Neural progenitor cell (in vitro differentiated cells): Measurements from ENCODE around the gene NUTF2. TPM values are rescaled to one million over a fixed set of nuclear protein-coding genes. Genes with fewer than 3 reads are reported as not detected.
"Not testable (repeated sequence)": the region's sequence is repeated elsewhere in the genome, so short reads cannot be mapped to it uniquely, and the experiment has no call there.

Source experiments
- DNase-seq: peaks from one replicate; pipeline ENCODE4 v3.0.0-alpha.2; 2016; ENCODE audit warnings: low spot score
- H2AFZ ChIP-seq: fragments of 200-600 bp; sonication (generic); replicated peaks from 2 replicates; pipeline ENCODE4 v1.6.1; 2016; ENCODE audit warnings: antibody characterized with exemption
- H3F3A ChIP-seq: fragments of 200-600 bp; sonication (generic); 2 replicates; pipeline ENCODE4 v1.6.1; 2016; ENCODE audit warnings: antibody characterized with exemption, low read depth
- H3K27ac ChIP-seq: fragments of 200-600 bp; sonication (generic); 2 replicates; pipeline ENCODE4 v1.5.1; 2016; ENCODE audit warnings: mild to moderate bottlenecking
- H3K27me3 ChIP-seq: fragments of 200-600 bp; sonication (generic); 2 replicates; pipeline ENCODE4 v1.6.1; 2016; ENCODE audit warnings: mild to moderate bottlenecking, moderate library complexity
- H3K36me3 ChIP-seq: fragments of 200-600 bp; sonication (generic); 2 replicates; pipeline ENCODE4 v1.5.1; 2016
- H3K4me1 ChIP-seq: fragments of 200-600 bp; sonication (generic); 2 replicates; pipeline ENCODE4 v1.6.1; 2016; ENCODE audit warnings: mixed run types
- H3K4me2 ChIP-seq: fragments of 200-600 bp; sonication (generic); 2 replicates; pipeline ENCODE4 v1.6.1; 2016
- H3K4me3 ChIP-seq: fragments of 200-600 bp; sonication (generic); 2 replicates; pipeline ENCODE4 v1.5.1; 2016
- H3K79me2 ChIP-seq: fragments of 200-600 bp; sonication (generic); 2 replicates; pipeline ENCODE4 v1.6.1; 2016; ENCODE audit warnings: low read depth
- H3K9ac ChIP-seq: fragments of 200-600 bp; sonication (generic); 2 replicates; pipeline ENCODE4 v1.6.1; 2016
- H3K9me3 ChIP-seq: fragments of 200-600 bp; sonication (generic); 2 replicates; pipeline ENCODE4 v1.5.1; 2016; ENCODE audit warnings: low read depth
- H4K20me1 ChIP-seq: fragments of 200-600 bp; sonication (generic); 2 replicates; pipeline ENCODE4 v1.6.1; 2016; ENCODE audit warnings: low read depth
- H3K27ac Mint-ChIP-seq: 3 replicates; pipeline ENCODE4 v1.8.0; 2021; ENCODE audit warnings: mixed read lengths
- H3K27me3 Mint-ChIP-seq: 2 replicates; pipeline ENCODE4 v1.8.0; 2022; ENCODE audit warnings: low read depth, mild to moderate bottlenecking, inconsistent platforms, moderate library complexity, mixed read lengths; ENCODE audit not compliant: insufficient read depth
- H3K36me3 Mint-ChIP-seq: 3 replicates; pipeline ENCODE4 v1.8.0; 2021; ENCODE audit warnings: mixed read lengths
- H3K4me1 Mint-ChIP-seq: 3 replicates; pipeline ENCODE4 v1.8.0; 2021; ENCODE audit warnings: mixed read lengths
- H3K4me3 Mint-ChIP-seq: 3 replicates; pipeline ENCODE4 v1.8.0; 2021; ENCODE audit warnings: mild to moderate bottlenecking, moderate library complexity, mixed read lengths
- H3K9me3 Mint-ChIP-seq: 3 replicates; pipeline ENCODE4 v1.8.0; 2020; ENCODE audit warnings: mixed read lengths
- EZH2 ChIP-seq: fragments of 200-600 bp; sonication (generic); IDR thresholded peaks from 2 replicates; pipeline ENCODE4 v1.6.1; 2017; ENCODE audit warnings: antibody characterized with exemption, mild to moderate bottlenecking, moderate library complexity
- EZH2phosphoT487 ChIP-seq: fragments of 200-600 bp; sonication (generic); IDR thresholded peaks from 2 replicates; pipeline ENCODE4 v1.6.1; 2017; ENCODE audit warnings: antibody characterized with exemption
- total RNA-seq: library from RNA; depleted of rRNA; stranded (reverse); fragments of >200 nt; gene quantifications from 2 replicates; pipeline ENCODE4 v1.2.3, GENCODE V29; 2015; ENCODE audit warnings: low replicate concordance
- TF ChIP-seq, protein P1 (sequence below): fragments of 200-600 bp; sonication (generic); IDR thresholded peaks from 2 replicates; pipeline ENCODE4 v1.5.1; 2017; ENCODE audit warnings: antibody characterized with exemption, mild to moderate bottlenecking

NUTF2 gene
- total RNA-seq, 1 donor from 2014 or later = 133 TPM

DNA sequence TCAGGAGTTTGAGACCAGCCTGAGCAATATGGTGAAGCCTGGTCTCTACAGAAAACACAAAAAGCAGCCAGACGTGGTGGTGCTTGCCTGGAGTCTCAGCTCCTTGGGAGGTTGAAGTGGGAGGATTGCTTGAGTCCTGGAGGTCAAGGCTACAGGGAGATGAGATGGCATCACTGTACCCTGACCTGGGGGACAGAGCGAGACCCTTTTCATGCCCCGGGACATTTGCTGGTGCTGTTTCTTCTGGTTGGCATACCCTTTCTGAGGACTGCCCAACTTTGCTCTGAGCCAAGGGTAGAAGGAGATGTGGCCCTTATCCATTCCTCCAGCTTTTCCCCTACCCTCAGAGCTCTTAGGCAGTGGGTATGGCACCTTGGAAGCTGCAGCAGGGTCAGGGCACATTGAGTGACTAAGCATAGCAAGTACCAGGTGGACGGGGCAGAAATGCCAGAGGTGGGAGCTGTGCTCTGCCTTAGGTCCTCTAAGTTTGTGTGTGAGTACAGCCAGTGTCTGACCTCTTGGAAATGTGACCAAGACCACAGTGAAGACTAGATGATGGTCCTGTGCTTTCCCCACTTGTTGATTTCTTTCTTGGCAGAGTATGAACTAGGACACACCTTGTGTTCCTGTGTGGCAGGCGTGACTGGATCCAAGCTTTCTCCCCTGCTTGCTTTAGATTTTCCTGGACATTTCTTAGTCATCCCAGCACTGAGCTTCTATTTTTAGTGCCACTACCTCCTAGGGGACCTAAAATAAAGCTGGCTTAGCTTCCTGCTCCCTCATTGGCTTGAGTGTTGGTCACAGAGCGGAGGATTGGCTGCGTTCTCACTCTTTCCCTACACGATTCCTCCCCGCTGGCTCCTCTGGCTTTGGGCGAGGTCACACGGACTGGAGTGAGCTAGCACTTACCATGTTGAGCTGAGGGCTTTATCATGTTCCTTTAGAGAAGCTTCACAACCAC, 16.2 kb downstream of the NUTF2 start:
- peak overlapping the region; percentile 50 for H3K27ac Mint-ChIP-seq
- Histone ChIP-seq H3K36me3 (no peaks in the 10 kb centered on the region), H3K4me2 (no peak overlapping the region), H3F3A (peaks cover 8% of the 10 kb centered on the region), H2AFZ (no peak overlapping the region), H3K9ac (no peak overlapping the region), H3K4me3 (no peak overlapping the region), H3K9me3 (no peaks in the 10 kb centered on the region), H4K20me1 (peaks cover 80% of the 10 kb centered on the region), H3K27me3 (no peaks in the 10 kb centered on the region), H3K27ac (no peak overlapping the region), H3K79me2 (peaks cover 97% of the 10 kb centered on the region), H3K4me1 (peaks cover 8% of the 10 kb centered on the region)
- H3K27me3 Mint-ChIP-seq = peaks cover 7% of the 10 kb centered on the region
- peaks cover 23% of the 10 kb centered on the region for H3K36me3 Mint-ChIP-seq
- no peak for DNase-seq
- peak overlapping the region; percentile 19 for H3K4me3 Mint-ChIP-seq
- H3K9me3 Mint-ChIP-seq = no peaks in the 10 kb centered on the region
- no peak for TF ChIP-seq EZH2phosphoT487
- no peak for TF ChIP-seq EZH2
- H3K4me1 Mint-ChIP-seq = peaks cover 13% of the 10 kb centered on the region

DNA sequence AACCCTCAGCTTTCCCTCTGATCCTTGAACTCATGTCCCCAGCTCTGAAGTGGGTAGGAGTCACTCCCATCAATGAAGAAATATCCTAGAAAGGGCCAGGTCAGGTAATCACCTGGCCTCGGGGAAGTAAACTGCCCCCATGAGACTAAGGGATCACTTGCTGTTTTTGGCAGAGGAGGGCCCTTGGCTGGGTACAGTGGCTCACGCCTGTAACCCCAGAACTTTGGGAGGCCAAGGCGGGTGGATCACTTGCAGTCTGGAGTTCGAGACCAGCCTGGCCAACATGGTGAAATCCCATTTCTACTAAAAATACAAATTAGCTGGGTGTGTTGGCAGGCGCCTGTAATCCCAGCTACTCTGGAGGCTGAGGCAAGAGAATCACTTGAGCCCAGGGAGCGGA, 17.3 kb downstream of the NUTF2 start:
- not testable (repeated sequence) for H3K4me3 Mint-ChIP-seq, H3K27ac Mint-ChIP-seq, DNase-seq, H3K4me3 ChIP-seq, H3K9me3 Mint-ChIP-seq, H3F3A ChIP-seq, H3K9me3 ChIP-seq, H3K27ac ChIP-seq, H3K9ac ChIP-seq, H3K36me3 ChIP-seq, H3K4me2 ChIP-seq, H3K27me3 ChIP-seq, H3K27me3 Mint-ChIP-seq, H2AFZ ChIP-seq, H3K4me1 ChIP-seq
- Histone ChIP-seq H3K79me2 (peaks cover 85% of the 10 kb centered on the region), H4K20me1 (peaks cover 69% of the 10 kb centered on the region)
- peaks cover 22% of the 10 kb centered on the region for H3K36me3 Mint-ChIP-seq
- peaks cover 13% of the 10 kb centered on the region for H3K4me1 Mint-ChIP-seq

DNA sequence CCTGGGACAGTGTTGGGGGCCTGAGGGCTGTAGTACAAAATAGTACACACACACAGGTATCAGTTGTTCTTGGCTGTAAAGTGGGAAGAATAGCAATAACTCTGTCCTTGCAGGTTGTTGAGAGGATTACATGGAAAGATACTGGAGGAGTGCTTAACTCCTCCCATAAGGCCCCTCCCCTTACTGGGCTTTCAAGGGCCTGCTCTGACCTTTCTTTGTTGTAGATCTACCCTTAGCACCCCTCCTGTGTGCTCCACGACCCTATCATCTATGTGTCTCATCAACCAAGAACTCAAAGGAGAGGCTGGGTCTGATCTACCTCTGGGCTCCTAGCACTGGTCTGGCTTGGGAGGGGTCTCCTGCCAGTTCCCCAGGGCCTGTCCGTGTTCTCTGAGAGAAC, 17.9 kb downstream of the NUTF2 start:
- TF ChIP-seq EZH2phosphoT487 (no peak), EZH2 (no peak)
- TF ChIP-seq, protein P1, sequence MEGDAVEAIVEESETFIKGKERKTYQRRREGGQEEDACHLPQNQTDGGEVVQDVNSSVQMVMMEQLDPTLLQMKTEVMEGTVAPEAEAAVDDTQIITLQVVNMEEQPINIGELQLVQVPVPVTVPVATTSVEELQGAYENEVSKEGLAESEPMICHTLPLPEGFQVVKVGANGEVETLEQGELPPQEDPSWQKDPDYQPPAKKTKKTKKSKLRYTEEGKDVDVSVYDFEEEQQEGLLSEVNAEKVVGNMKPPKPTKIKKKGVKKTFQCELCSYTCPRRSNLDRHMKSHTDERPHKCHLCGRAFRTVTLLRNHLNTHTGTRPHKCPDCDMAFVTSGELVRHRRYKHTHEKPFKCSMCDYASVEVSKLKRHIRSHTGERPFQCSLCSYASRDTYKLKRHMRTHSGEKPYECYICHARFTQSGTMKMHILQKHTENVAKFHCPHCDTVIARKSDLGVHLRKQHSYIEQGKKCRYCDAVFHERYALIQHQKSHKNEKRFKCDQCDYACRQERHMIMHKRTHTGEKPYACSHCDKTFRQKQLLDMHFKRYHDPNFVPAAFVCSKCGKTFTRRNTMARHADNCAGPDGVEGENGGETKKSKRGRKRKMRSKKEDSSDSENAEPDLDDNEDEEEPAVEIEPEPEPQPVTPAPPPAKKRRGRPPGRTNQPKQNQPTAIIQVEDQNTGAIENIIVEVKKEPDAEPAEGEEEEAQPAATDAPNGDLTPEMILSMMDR = no peak
- no peaks in the 10 kb centered on the region for H3K36me3 ChIP-seq
- peaks cover 13% of the 10 kb centered on the region for H3K4me1 Mint-ChIP-seq
- peak; percentile 16 for DNase-seq
- no peak overlapping the region for H3K4me3 Mint-ChIP-seq
- H3K4me1 ChIP-seq = peaks cover 8% of the 10 kb centered on the region
- no peak overlapping the region for H3K27ac ChIP-seq
- no peaks in the 10 kb centered on the region for H3K9me3 Mint-ChIP-seq
- H2AFZ ChIP-seq = no peak overlapping the region
- H3F3A ChIP-seq = peaks cover 9% of the 10 kb centered on the region
- H3K9me3 ChIP-seq = no peaks in the 10 kb centered on the region
- peaks cover 22% of the 10 kb centered on the region for H3K36me3 Mint-ChIP-seq
- H3K4me2 ChIP-seq = peak overlapping the region; percentile 3
- H3K4me3 ChIP-seq = no peak overlapping the region
- H3K79me2 ChIP-seq = peaks cover 80% of the 10 kb centered on the region
- H4K20me1 ChIP-seq = peaks cover 64% of the 10 kb centered on the region
- H3K27me3 Mint-ChIP-seq = peaks cover 7% of the 10 kb centered on the region
- no peaks in the 10 kb centered on the region for H3K27me3 ChIP-seq
- no peak overlapping the region for H3K9ac ChIP-seq
- H3K27ac Mint-ChIP-seq = no peak overlapping the region

DNA sequence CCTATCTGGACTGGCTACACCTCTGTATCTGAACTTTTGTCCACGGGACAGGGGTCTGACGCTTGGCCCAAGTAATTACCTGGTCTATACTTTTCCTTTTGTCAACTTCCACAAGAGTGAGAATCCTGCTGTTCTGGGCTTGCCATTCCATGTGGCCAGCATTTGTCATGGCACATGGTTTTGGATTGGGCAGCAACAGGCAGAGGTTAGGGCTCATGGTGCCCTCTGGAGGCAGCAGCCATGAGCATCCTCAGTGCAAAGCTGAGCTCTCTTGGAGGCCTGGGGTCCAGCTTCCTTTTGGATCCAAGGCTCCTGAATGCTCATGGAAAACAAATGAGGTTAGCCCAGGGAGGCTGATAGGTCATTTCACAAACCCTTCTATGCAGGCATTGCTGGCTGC, 18.6 kb downstream of the NUTF2 start:
- DNase-seq = peak; percentile 61
- Histone ChIP-seq H3K9me3 (no peaks in the 10 kb centered on the region), H3K79me2 (peaks cover 73% of the 10 kb centered on the region), H3K4me3 (no peak overlapping the region), H3K36me3 (no peaks in the 10 kb centered on the region), H3K27ac (no peak overlapping the region), H2AFZ (no peak overlapping the region), H3K9ac (no peak overlapping the region), H3K4me2 (no peak overlapping the region), H3K4me1 (peaks cover 8% of the 10 kb centered on the region), H3F3A (peaks cover 16% of the 10 kb centered on the region), H3K27me3 (no peaks in the 10 kb centered on the region), H4K20me1 (peaks cover 56% of the 10 kb centered on the region)
- Mint-ChIP-seq H3K4me1 (peaks cover 13% of the 10 kb centered on the region), H3K27me3 (peaks cover 7% of the 10 kb centered on the region), H3K36me3 (peaks cover 22% of the 10 kb centered on the region), H3K4me3 (no peak overlapping the region), H3K27ac (no peak overlapping the region), H3K9me3 (no peaks in the 10 kb centered on the region)
- TF ChIP-seq EZH2phosphoT487 = no peak
- TF ChIP-seq, protein P1 = peak; percentile 50
